Liver (tissue), 9 donors: ENCODE data around the gene PSME2. TPM values are rescaled to one million over a fixed set of nuclear protein-coding genes. Genes with fewer than 3 reads are reported as not detected.

Experiments used
- DNase-seq: peaks from one replicate; pipeline ENCODE4 v3.0.0-alpha.2; 2017; ENCODE audit warnings: low spot score
- H3K27ac ChIP-seq, 2 donors: one replicate each; pipeline ENCODE4 v1.7.0; 2013; ENCODE audit warnings: inconsistent platforms in 2 of 2, low read length in 2 of 2, control low read depth in 1 of 2, low read depth in 1 of 2, mild to moderate bottlenecking in 1 of 2
- H3K27me3 ChIP-seq, 4 donors: one replicate each; pipeline versions ENCODE4 v1.6.1 to v1.7.0; 2013; ENCODE audit warnings: low read length in 3 of 4, inconsistent platforms in 1 of 4, mild to moderate bottlenecking in 1 of 4, moderate library complexity in 1 of 4; ENCODE audit not compliant: control insufficient read depth in 4 of 4, insufficient read depth in 4 of 4
- H3K36me3 ChIP-seq, 4 donors: one replicate each; pipeline versions ENCODE4 v1.6.1 to v1.7.0; 2013; ENCODE audit warnings: low read length in 3 of 4, mild to moderate bottlenecking in 3 of 4, low read depth in 1 of 4, moderate library complexity in 1 of 4; ENCODE audit not compliant: control insufficient read depth in 4 of 4, insufficient read depth in 3 of 4
- H3K4me1 ChIP-seq, 4 donors: one replicate each; pipeline versions ENCODE4 v1.6.1 to v1.7.0; 2013; ENCODE audit warnings: low read length in 3 of 4, mild to moderate bottlenecking in 3 of 4, moderate library complexity in 1 of 4; ENCODE audit not compliant: control insufficient read depth in 4 of 4, insufficient read depth in 4 of 4
- H3K4me3 ChIP-seq, 3 donors: one replicate each; pipeline versions ENCODE4 v1.6.1 to v1.7.0; 2013; ENCODE audit warnings: low read length in 3 of 3, control low read depth in 1 of 3, low read depth in 1 of 3, mild to moderate bottlenecking in 1 of 3
- H3K9ac ChIP-seq, 2 donors: one replicate each; pipeline ENCODE4 v1.7.0; 2013; ENCODE audit warnings: low read length in 2 of 2, mild to moderate bottlenecking in 2 of 2, moderate library complexity in 2 of 2, control low read depth in 1 of 2, low read depth in 1 of 2
- H3K9me3 ChIP-seq, 4 donors: one replicate each; pipeline versions ENCODE4 v1.6.1 to v1.7.0; 2013; ENCODE audit warnings: low read length in 3 of 4; ENCODE audit not compliant: control insufficient read depth in 4 of 4
- CTCF ChIP-seq: fragments of 150-350 bp; IDR thresholded peaks from 2 replicates; pipeline ENCODE4 v1.5.1; 2017; ENCODE audit warnings: improper control_type of control experiment, low read depth, low read length; ENCODE audit not compliant: missing input control
- EGR1 ChIP-seq, 2 donors: IDR thresholded peaks; 2 replicates each; pipeline ENCODE4 v1.6.1; 2016 to 2018; ENCODE audit warnings: antibody characterized with exemption in 2 of 2, low read depth in 2 of 2
- FOXA1 ChIP-seq: IDR thresholded peaks from 2 replicates; pipeline ENCODE4 v1.6.1; 2016; ENCODE audit warnings: antibody characterized with exemption
- GABPA ChIP-seq, 2 donors: IDR thresholded peaks in 1 of 2; conservative IDR thresholded peaks in 1 of 2; 2 replicates each; pipeline ENCODE4 v1.6.1; 2016; ENCODE audit warnings: antibody characterized with exemption in 2 of 2, mild to moderate bottlenecking in 1 of 2, moderate library complexity in 1 of 2
- HNF4G ChIP-seq: IDR thresholded peaks from 2 replicates; pipeline ENCODE4 v1.6.1; 2016; ENCODE audit warnings: antibody characterized with exemption
- JUND ChIP-seq, 2 donors: IDR thresholded peaks; 2 replicates each; pipeline ENCODE4 v1.6.1; 2016; ENCODE audit warnings: antibody characterized with exemption in 2 of 2
- MAX ChIP-seq: IDR thresholded peaks from 2 replicates; pipeline ENCODE4 v1.6.1; 2016; ENCODE audit warnings: antibody characterized with exemption
- NR2F2 ChIP-seq: IDR thresholded peaks from 2 replicates; pipeline ENCODE4 v1.6.1; 2016; ENCODE audit warnings: antibody characterized with exemption
- RAD21 ChIP-seq, 2 donors: IDR thresholded peaks; 2 replicates each; pipeline ENCODE4 v1.6.1; 2016; ENCODE audit warnings: antibody characterized with exemption in 2 of 2, mild to moderate bottlenecking in 2 of 2
- RXRA ChIP-seq, 2 donors: IDR thresholded peaks; 2 replicates each; pipeline ENCODE4 v1.6.1; 2017 to 2018; ENCODE audit warnings: antibody characterized with exemption in 2 of 2, mild to moderate bottlenecking in 1 of 2
- SP1 ChIP-seq: IDR thresholded peaks from 2 replicates; pipeline ENCODE4 v1.6.1; 2018; ENCODE audit warnings: antibody characterized with exemption, mild to moderate bottlenecking
- TAF1 ChIP-seq: conservative IDR thresholded peaks from 2 replicates; pipeline ENCODE4 v1.6.1; 2016; ENCODE audit warnings: antibody characterized with exemption, mild to moderate bottlenecking
- YY1 ChIP-seq: IDR thresholded peaks from 2 replicates; pipeline ENCODE4 v1.6.1; 2016; ENCODE audit warnings: antibody characterized with exemption, mild to moderate bottlenecking
- ZBTB33 ChIP-seq: IDR thresholded peaks from 2 replicates; pipeline ENCODE4 v1.6.1; 2016; ENCODE audit warnings: antibody characterized with exemption
- WGBS: extraction: QIAGEN DNeasy Blood & Tissue Kit; methylation state at CpG from one replicate; pipeline ENCODE4 v1.1.7; 2013; 5-methylcytosine and 5-hydroxymethylcytosine counted together
- polyA plus RNA-seq, 2 donors: library from polyadenylated mRNA; stranded (reverse) in 1 of 2; unstranded in 1 of 2; fragments of 200-250 nt in 1 of 2; fragments of >200 nt in 1 of 2; fragmentation: Nextera tagmentation in 1 of 2; extraction: Ambion mirVana in 1 of 2; gene quantifications; one replicate each; pipeline versions ENCODE4 v1.2.1 to v1.2.3, GENCODE V29; 2013 to 2015
- total RNA-seq, 2 donors: library from RNA; depleted of rRNA; stranded (reverse); fragments of >200 nt; gene quantifications; one replicate each; pipeline ENCODE4 v1.2.3, GENCODE V29; 2014
- TF ChIP-seq, protein P1 (sequence below): IDR thresholded peaks from 2 replicates; pipeline ENCODE4 v1.6.1; 2016; ENCODE audit warnings: antibody characterized with exemption
- donor health status: healthy.
- donor health status: healthy.
- donor health status: healthy.
- donor health status: healthy.
- donor health status: healthy.

Gene PSME2
- total and polyA plus RNA-seq, 4 donors: 56.9 to 247 (median 92.7) TPM

GRCh38 chr14:24194873-24195185 lies 48.4 kb upstream of the PSME2 start:
- WGBS: 48% methylated on average over 8 of the region's 8 CpGs

DNA sequence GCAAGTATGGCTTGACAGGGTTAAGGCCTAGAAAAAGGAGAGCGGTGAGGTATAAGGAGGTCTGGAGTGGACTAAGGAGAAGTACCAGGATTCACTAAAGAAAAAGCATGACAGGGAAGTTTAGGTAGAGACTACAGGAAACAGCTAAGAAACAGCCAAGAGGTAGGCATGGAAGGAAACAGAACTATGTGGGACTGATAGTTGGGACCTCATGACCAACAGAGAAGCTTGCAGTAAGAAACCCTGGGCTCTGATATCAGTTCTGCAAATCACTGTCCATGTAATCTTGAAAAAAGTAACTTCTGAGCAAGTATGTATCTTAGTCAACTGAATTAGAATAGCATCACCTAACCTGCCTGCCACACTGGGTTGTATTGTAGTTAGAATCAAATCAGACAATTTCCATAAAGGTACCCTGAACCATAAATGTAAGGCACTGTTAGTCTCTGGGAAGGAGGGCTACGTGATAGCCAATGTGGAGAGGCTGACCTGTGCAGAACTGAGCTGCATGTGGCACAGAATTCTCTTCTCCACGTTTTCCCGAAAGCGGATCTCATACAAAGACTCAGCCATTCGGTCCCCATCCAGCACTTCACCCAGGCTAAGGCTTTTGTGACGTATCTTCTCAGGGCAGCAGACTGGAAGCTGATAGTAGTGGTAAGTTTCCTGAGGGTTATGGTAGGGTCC lies 47.9 kb upstream of the PSME2 start:
- Histone ChIP-seq H3K27me3 (no peaks in the 10 kb centered on the region), H3K36me3 (peaks cover 4 to 17% (median 10%) of the 10 kb centered on the region in 4 donors), H3K4me3 (peak overlapping the region; percentile 79 to 94 (median 93)), H3K27ac (peak overlapping the region; percentile 99), H3K4me1 (peaks cover 0 to 29% (median 24%) of the 10 kb centered on the region in 4 donors), H3K9me3 (no peaks in the 10 kb centered on the region), H3K9ac (peak overlapping the region; percentile 1 to 76)
- 90% methylated on average over 7 of the region's 7 CpGs for WGBS
- no peak for DNase-seq
- no peak for TF ChIP-seq CTCF
- TF ChIP-seq MAX: no peak
- TF ChIP-seq GABPA (IDR thresholded peaks at IDR 0.05 in 1 of 2, conservative IDR thresholded peaks at IDR 0.05 in 1 of 2): no peak
- no peak for TF ChIP-seq YY1
- TF ChIP-seq FOXA1: no peak
- no peak for TF ChIP-seq EGR1 (IDR thresholded peaks at IDR 0.05; ENCODE audit: low read depth in 2 of 2)
- no peak for TF ChIP-seq RAD21 (IDR thresholded peaks at IDR 0.05)
- TF ChIP-seq JUND (IDR thresholded peaks at IDR 0.05): no peak
- TF ChIP-seq, protein P1, sequence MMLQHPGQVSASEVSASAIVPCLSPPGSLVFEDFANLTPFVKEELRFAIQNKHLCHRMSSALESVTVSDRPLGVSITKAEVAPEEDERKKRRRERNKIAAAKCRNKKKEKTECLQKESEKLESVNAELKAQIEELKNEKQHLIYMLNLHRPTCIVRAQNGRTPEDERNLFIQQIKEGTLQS: no peak
- no peak for TF ChIP-seq SP1

More at GRCh38 chr14:24194873-24195185, 48.4 kb upstream of the PSME2 start:
- H3K9me3 ChIP-seq: no peaks in the 10 kb centered on the region
- no peaks in the 10 kb centered on the region for H3K27me3 ChIP-seq
- TF ChIP-seq HNF4G (no peak), SP1 (no peak), RXRA (IDR thresholded peaks at IDR 0.05) (no peak), ZBTB33 (no peak), YY1 (no peak), NR2F2 (no peak), MAX (no peak), CTCF (no peak), TAF1 (no peak), EGR1 (IDR thresholded peaks at IDR 0.05; ENCODE audit: low read depth in 2 of 2) (no peak)
- TF ChIP-seq, protein P1: no peak
- peaks cover 0 to 29% (median 23%) of the 10 kb centered on the region in 4 donors for H3K4me1 ChIP-seq
- peak overlapping the region; percentile 76 to 97 for H3K9ac ChIP-seq
- peak overlapping the region; percentile 99 for H3K27ac ChIP-seq
- peaks cover 4 to 17% (median 9%) of the 10 kb centered on the region in 4 donors for H3K36me3 ChIP-seq
- DNase-seq: no peak
- H3K4me3 ChIP-seq: peak overlapping the region; percentile 79 to 94 (median 93)
